Activated T-cell treated with anti-CD3 and anti-CD28 coated beads for 4 hours (primary cell): ENCODE data around the gene DNA2.
"Not testable (repeated sequence)": the region's sequence is repeated elsewhere in the genome, so short reads cannot be mapped to it uniquely, and the experiment has no call there.

Experiments used
- DNase-seq: peaks from one replicate; pipeline ENCODE4 v3.0.0-alpha.2; 2020

The DNA2 gene

GRCh38 chr10:68471586-68472408 lies at the start of gene DNA2:
DNA2 (minus strand) TSS chr10:68471973; CDS start chr10:68471864, 109 bp downstream.
- peak; percentile 56 for DNase-seq

- DNase-seq, result not testable (repeated sequence)
These were observed 46.8 kb upstream of the DNA2 start for GRCh38 chr10:68518609-68519008.

- DNase-seq, result no peak
These were observed 45.4 kb upstream of the DNA2 start for GRCh38 chr10:68517188-68517587.

- no peak for DNase-seq
These were observed 45.0 kb upstream of the DNA2 start for GRCh38 chr10:68516766-68517165.

GRCh38 chr10:68516216-68516615 lies 44.4 kb upstream of the DNA2 start:
- not testable (repeated sequence) for DNase-seq

GRCh38 chr10:68508090-68508489 lies 36.3 kb upstream of the DNA2 start:
- DNase-seq, result no peak

GRCh38 chr10:68506411-68506810 lies 34.6 kb upstream of the DNA2 start:
- DNase-seq, result no peak

GRCh38 chr10:68502846-68503245 lies 31.1 kb upstream of the DNA2 start:
- no peak for DNase-seq

GRCh38 chr10:68501691-68502090 lies 29.9 kb upstream of the DNA2 start:
- DNase-seq, result no peak

- no peak for DNase-seq
These were observed 27.8 kb upstream of the DNA2 start for GRCh38 chr10:68499544-68499943.

GRCh38 chr10:68496072-68496471 lies 24.3 kb upstream of the DNA2 start:
- DNase-seq, result no peak

GRCh38 chr10:68492118-68492517 lies 20.3 kb upstream of the DNA2 start:
- no peak for DNase-seq

- DNase-seq, result no peak
These were observed 18.1 kb upstream of the DNA2 start for GRCh38 chr10:68489919-68490318.

- DNase-seq, result no peak
These were observed 2.2 kb upstream of the DNA2 start for GRCh38 chr10:68474021-68474420.

- no peak for DNase-seq
These were observed 649 bp downstream of the DNA2 start for GRCh38 chr10:68471063-68471585.

- no peak for DNase-seq
These were observed 1.5 kb downstream of the DNA2 start for GRCh38 chr10:68470300-68470699.

- no peak for DNase-seq
These were observed 1.9 kb downstream of the DNA2 start for GRCh38 chr10:68469838-68470237.

- DNase-seq, result not testable (repeated sequence)
These were observed 7.0 kb downstream of the DNA2 start for GRCh38 chr10:68464729-68465128.

- DNase-seq, result no peak
These were observed 8.2 kb downstream of the DNA2 start for GRCh38 chr10:68463365-68464093.

GRCh38 chr10:68462536-68462935 lies 9.2 kb downstream of the DNA2 start:
- no peak for DNase-seq

GRCh38 chr10:68461032-68461431 lies 10.7 kb downstream of the DNA2 start:
- no peak for DNase-seq

- not testable (repeated sequence) for DNase-seq
These were observed 22.1 kb downstream of the DNA2 start for GRCh38 chr10:68449698-68450097.

GRCh38 chr10:68446179-68446578 lies 25.6 kb downstream of the DNA2 start:
- no peak for DNase-seq

GRCh38 chr10:68442971-68443370 lies 28.8 kb downstream of the DNA2 start:
- no peak for DNase-seq
